IPS-18c (cell line): Measurements from ENCODE around the gene ADCY4.
"Not testable (repeated sequence)": the region's sequence is repeated elsewhere in the genome, so short reads cannot be mapped to it uniquely, and the experiment has no call there.

Experiments used
- H3K4me3 ChIP-seq: 2 replicates; pipeline ENCODE4 v1.7.0; 2013; ENCODE audit warnings: low read depth, mild to moderate bottlenecking, low read length, moderate library complexity; ENCODE audit not compliant: insufficient read depth
- H3K9me3 ChIP-seq: one replicate; pipeline ENCODE4 v1.6.1; 2013; ENCODE audit warnings: mild to moderate bottlenecking, low read length, moderate library complexity; ENCODE audit not compliant: control insufficient read depth, insufficient read depth

ADCY4 gene

DNA sequence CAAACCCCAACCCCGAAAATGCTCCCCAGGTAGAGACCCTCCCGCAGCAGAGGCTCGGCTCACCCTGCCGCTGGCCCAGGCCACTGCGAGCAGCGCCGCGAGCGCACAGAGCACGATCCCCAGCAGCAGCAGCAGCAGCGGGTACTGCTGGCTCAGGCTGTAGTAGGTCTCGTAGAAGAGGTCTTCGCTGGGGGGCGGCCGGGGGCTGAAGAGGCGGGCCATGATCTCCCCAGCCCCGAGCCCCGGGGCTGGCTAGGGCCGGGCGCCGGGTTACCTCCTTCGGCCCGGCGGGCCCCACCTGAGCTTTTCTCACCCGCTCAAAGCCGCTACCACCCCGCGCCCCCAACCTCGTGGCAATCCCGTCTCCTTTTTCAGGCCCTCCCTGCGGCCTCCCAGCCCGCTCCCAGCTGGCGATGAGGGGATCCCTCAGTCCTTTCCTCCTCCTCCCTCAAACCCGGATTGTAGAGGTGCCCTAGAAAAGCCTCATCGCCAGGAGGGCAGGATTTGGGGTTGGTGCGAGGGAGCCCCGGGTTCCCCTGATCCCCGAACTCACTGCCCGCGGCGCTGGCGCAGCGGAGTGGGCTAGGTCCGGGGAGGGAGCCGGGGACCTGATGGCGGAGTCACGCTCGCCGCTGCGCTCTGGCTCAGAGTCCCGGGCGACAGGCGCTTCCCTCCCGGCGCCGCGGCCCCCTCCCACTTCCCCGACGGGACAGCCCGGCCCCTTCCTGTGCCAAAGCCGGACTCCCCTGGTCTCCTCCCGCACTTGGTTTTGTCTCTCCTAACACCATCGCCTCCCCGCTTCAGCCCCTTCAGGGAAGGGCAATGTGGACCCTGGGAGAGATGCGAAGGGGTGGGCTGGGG is at the start of gene ADCY4:
ADCY4 (minus strand) TSS at position 641 of the 861 bp plus-strand sequence; CDS start at position 222, 419 bp downstream.
- H3K4me3 ChIP-seq, result peak within 1 kb of the TSS; percentile 71
- H3K9me3 ChIP-seq, result no peaks in the 10 kb centered on the region

DNA sequence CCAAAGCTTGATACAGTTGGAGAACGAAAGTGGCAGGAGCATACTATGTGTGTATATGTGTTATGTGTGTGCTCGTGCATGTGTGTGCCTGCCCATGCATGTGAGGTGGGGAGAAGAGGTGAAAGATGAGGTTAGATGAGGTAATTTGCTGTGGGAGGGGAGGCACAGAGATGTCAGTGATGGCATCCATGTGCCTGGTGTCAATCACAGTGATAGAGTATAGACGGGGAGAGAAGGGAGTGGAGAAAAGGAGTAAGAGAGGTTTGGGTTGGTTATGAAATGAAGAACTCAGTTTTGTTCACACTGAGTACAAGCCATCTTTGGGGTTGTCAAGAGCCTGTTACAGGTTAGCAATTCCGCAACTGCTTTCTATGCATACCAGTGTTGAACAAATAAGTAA is 49.3 kb upstream of the ADCY4 start:
- Histone ChIP-seq H3K9me3 (no peaks in the 10 kb centered on the region), H3K4me3 (no peak overlapping the region)

DNA sequence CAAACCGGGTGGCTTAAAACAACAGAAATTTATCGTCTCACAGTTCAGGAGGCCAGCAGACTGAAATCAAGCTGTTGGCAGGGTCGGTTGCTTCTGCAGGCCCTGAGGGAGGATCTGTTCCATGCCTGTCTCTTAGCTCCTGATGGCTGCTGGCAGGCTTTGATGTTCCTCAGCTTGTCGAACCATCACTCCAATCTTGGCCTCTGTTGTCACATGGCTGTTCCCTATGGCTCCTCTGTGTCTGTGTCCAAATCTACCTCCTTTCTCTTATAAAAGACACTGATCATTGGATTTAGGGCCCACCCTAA is 47.1 kb upstream of the ADCY4 start:
- Histone ChIP-seq H3K9me3 (no peaks in the 10 kb centered on the region), H3K4me3 (no peak overlapping the region)

DNA sequence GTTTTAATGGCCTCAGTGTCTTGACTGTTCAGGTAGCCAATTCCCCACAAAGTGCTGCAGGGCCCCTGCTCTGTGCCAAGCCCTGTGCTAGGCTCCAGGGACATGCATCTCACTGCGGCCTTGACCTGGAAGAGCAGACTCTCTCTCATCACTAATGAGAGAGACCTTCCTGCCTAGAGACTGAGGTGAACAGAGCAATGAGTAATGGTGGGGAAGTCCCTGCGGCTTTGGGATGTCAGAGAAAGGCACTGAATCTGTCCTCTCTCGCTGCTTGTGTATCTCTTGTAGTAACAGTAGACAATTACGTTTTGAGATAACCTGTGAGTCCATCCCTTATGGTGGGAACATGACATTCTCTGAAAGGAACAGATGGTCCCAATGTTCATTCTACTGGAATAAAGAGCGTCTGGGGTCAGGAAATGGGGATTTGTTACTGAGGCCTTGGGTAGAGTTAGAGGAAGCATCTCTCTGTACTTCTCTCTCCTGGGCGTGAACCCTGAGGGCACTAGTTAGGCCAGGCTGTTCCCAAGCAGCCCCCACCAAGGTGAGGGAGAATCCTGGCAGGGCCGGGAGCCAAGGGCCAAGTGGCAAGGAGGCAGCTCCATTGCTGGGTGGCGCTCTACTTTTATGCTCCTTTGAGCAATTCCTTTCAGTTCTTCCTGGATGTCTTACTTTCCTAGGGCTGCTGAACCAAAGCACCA is 46.6 kb upstream of the ADCY4 start:
- Histone ChIP-seq H3K4me3 (no peak overlapping the region), H3K9me3 (no peaks in the 10 kb centered on the region)

DNA sequence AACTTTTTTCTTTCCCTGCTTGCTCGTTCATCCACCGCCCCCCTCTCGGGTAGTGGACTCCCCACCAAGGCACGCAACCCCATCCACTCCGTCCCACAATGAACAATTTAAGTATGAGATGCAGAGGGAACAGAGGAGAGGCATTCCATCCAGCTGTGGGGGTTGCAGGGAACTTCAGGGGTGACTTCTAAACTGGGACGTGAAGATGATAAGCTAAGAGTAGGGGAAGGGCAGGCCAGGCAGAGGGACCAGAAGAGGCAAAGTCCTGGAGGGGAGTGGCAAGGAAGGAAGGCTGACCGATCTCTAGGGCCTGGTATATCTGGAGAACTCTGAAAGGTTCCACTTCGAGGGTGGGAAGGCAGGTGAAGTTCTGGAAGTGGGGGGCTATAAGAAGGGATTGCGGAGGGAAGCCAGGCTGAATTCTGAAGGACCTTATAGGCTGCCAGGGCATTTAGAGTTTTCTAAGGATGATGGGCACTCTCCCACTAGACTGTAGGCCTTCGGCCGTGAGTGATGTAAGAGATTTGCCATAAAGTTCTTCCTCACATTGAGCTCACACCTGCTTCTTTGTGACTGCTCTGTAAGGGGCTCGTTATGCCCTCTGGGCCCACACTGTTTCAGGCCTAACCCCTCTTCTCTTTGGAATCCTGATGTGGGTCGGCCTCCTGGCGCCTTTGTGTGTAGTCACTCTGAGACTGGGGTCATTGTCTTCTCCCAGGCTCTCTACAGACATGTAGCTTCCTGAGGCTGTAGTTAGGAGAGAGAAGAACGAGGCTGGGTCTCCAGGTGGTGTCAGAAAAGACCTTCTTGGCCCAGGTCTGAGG is 45.2 kb upstream of the ADCY4 start:
- H3K9me3 ChIP-seq, result no peaks in the 10 kb centered on the region
- H3K4me3 ChIP-seq, result no peak overlapping the region

DNA sequence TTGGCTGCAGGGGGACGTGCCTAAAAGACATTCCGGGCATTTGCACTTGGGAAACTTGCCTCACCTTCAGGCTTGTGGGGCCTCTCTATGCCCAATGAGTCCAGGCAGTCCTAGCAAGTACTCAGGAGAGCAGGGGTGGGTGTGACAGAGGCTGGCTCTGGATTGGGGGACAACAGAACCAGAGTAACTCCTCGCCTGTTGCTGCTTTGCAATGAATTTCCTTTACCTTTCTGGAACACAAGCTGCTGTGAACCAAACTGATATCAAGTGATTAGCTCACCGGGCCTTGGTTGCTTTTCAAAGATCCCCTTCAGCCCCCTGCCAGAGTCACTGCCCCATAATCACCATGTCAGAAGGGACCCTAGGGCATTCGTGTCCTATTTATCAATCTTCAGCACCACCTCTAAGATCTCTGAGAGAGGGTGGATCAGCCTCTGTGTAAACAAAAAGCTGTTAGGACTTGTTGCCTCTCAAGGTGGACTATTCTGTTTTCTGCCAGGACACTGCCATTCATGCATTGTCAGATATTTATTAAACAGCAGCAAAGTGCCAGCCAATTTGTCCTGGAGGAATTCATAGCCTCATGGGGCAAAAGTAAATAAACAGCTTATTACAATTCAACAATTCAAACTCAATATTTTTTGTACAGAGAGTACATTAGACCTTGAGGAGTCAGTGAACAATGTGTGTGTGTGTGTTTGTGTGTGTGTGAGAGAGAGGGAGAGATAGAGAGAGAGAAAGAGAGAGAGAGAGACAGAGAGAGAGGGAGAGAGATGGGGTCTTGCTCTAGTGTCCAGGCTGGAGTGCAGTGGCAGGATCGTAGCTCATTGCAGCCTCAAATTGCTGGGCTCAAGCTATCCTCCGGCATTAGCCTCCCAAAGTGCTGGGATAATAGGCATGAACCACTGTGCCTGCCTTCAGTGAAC is 44.4 kb upstream of the ADCY4 start:
- no peaks in the 10 kb centered on the region for H3K9me3 ChIP-seq

DNA sequence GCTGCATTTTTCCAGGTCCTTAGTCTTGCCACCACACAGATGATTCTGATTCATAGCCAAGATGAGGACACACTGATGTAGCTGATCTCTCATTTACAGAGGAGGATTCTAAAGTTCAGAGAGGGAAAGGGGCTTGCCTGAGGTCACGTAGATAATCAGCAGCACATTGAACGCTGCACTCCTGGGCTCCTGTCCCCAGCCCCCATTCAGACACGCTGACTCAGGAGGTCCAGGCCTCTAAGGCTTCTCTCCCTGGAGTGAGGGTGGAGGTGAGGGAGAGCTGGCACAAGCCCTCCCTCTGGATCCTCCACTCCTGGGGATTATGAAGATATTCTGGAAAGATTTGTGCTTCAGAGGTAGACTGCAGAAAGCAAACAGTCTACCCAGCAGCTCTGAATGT is 43.5 kb upstream of the ADCY4 start:
- Histone ChIP-seq H3K9me3 (no peaks in the 10 kb centered on the region), H3K4me3 (no peak overlapping the region)

More for the DNA sequence above, 44.4 kb upstream of the ADCY4 start:
- H3K4me3 ChIP-seq, result no peak overlapping the region

DNA sequence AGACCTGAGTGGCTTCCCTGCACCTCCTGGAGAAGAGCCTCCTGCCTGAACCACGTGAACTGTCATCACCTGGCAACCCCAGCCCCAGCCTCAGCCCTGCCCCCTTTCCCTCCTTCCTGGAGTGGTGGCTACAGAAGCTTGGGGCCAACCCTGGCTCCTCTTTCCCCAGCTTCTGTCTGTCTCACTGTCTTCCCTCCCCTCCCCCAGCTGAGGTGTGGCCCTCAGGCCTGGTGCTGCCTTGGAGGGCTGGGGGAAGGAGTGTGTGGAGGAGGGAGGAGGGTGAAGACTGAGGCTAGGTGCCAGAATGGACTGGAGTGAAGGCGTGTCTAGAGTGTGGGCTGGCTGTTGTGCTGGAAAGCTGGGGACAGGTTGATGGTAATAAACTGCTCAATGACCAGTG is 42.8 kb upstream of the ADCY4 start:
- Histone ChIP-seq H3K4me3 (no peak overlapping the region), H3K9me3 (no peaks in the 10 kb centered on the region)

DNA sequence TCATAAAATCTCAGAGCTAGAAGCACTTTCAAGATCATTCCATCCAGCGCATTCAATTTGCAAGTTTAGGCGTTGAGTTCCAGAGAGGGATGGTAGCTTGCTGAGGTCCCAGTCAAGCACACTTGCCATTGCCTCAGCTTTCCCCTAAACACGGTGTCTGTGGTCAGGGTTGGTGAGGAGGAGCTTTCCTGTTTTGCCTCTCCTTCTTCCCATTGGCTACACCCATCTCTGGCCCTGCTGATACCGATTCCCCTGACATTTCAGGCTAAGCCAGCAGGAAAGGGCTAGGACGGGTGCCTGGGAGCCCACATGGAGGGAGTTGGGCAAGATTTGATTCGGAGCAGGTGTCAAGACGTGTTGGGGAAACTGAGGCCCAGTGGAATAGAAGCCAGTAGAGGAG is 42.3 kb upstream of the ADCY4 start:
- no peaks in the 10 kb centered on the region for H3K9me3 ChIP-seq
- peak overlapping the region; percentile 9; the same call in 1 of the 2 replicates for H3K4me3 ChIP-seq

DNA sequence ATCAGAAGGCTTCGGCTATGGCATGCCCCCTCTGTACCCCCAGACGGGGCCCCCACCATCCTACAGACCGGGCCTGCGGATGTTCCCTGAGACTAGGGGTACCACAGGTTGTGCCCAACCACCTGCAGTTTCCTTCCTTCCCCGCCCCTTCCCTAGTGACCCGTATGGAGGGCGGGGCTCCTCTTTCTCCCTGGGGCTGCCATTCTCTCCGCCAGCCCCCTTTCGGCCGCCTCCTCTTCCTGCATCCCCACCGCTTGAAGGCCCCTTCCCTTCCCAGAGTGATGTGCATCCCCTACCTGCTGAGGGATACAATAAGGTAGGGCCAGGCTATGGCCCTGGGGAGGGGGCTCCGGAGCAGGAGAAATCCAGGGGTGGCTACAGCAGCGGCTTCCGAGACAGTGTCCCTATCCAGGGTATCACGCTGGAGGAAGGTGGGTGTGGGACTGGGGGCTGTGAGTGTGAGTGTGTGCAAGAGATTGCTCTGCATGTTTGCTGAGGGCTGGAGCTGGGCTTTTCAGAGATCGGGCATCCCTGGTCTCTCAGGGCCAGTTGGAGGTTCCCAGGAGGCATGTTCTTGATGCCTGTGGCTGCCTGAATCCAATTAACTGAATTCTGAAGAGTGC is 41.7 kb upstream of the ADCY4 start:
- peak overlapping the region; percentile 36 for H3K4me3 ChIP-seq

DNA sequence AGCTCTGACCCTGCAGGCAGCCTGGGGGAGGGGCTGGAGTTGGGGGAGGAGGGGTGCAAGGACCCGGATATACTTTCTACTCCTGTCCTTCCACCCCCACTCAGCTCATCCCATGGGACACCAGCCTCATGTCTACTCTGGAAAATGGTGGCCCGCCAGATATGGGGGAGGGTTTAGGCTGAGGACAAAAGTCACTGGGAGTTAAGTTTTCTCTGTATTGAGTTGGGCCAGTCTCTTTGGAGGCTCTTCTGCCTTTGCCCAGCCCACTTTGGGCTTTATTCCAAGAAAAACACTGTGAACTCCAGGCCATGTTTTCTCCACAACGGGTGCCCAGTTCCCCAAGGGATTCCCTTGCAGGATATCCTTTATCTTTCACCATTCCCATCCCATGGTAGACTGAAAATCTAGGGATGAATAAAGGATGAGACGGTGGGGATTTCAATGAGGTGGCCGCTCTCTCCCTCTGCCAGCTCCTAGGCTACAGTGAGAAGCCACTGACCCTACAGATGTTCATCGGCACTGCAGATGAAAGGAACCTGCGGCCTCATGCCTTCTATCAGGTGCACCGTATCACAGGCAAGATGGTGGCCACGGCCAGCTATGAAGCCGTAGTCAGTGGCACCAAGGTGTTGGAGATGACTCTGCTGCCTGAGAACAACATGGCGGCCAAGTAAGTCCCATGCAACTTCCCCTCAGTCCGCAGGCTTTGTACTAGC is 38.0 kb upstream of the ADCY4 start:
- H3K9me3 ChIP-seq, result no peaks in the 10 kb centered on the region

More for the DNA sequence above, 41.7 kb upstream of the ADCY4 start:
- no peaks in the 10 kb centered on the region for H3K9me3 ChIP-seq

DNA sequence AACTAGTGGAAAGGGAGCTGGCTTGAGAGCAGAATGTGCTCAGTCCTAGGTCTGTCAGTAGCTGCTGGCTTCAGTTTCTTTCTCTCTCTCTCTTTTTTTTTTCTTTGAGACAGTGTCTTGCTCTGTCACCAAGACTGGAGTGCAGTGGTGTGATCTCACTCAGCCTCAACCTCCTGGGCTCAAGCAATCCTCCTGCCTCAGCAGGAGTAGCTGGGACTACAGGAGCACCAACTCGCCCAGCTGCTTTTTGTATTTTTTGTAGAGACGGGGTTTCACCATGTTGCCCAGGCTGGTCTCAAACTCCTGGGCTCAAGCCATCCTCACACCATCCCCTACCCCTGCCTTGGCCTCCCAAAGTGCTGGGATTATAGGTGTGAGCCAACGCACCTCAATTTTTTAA is 36.7 kb upstream of the ADCY4 start:
- not testable (repeated sequence) for H3K4me3 ChIP-seq, H3K9me3 ChIP-seq

More for the DNA sequence above, 38.0 kb upstream of the ADCY4 start:
- H3K4me3 ChIP-seq, result no peak overlapping the region

DNA sequence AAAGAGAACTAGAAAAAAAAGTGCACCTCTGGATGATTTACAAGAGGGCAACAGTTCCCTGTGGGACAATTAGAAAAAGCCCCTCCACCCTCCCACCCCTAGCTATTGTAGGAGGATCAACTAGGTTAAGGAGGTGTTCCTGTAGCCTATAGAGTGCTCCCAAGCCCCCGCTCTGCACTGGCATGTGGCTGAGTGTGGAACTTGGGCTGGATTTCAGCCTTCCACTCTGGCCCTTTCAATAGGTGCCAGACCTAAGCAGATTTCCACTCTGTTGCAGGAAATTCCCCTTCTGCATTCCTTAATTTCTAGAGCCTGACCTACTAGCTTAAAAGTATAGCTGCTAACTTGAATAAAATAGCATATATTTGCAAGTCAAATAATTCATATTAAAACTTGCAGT is 35.9 kb upstream of the ADCY4 start:
- Histone ChIP-seq H3K4me3 (no peak overlapping the region), H3K9me3 (no peaks in the 10 kb centered on the region)

DNA sequence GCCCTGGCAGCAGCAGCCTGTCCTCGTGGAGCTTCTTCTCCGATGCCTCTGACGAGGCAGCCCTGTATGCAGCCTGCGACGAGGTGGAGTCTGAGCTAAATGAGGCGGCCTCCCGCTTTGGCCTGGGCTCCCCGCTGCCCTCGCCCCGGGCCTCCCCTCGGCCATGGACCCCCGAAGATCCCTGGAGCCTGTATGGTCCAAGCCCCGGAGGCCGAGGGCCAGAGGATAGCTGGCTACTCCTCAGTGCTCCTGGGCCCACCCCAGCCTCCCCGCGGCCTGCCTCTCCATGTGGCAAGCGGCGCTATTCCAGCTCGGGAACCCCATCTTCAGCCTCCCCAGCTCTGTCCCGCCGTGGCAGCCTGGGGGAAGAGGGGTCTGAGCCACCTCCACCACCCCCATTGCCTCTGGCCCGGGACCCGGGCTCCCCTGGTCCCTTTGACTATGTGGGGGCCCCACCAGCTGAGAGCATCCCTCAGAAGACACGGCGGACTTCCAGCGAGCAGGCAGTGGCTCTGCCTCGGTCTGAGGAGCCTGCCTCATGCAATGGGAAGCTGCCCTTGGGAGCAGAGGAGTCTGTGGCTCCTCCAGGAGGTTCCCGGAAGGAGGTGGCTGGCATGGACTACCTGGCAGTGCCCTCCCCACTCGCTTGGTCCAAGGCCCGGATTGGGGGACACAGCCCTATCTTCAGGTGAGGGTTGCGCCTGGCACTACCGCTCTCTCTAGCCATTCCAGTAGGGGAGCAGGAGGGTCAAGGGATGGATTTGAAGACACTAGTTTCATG is 35.2 kb upstream of the ADCY4 start:
- Histone ChIP-seq H3K9me3 (no peaks in the 10 kb centered on the region), H3K4me3 (no peak overlapping the region)

DNA sequence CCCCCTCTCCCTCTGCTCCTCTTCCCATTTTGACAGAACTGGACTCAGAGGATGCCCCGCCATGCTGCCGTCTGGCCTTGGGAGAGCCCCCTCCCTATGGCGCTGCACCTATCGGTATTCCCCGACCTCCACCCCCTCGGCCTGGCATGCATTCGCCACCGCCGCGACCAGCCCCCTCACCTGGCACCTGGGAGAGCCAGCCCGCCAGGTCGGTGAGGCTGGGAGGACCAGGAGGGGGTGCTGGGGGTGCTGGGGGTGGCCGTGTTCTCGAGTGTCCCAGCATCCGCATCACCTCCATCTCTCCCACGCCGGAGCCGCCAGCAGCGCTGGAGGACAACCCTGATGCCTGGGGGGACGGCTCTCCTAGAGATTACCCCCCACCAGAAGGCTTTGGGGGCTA is 34.6 kb upstream of the ADCY4 start:
- no peak overlapping the region for H3K4me3 ChIP-seq
- H3K9me3 ChIP-seq, result no peaks in the 10 kb centered on the region
